GM15510 (cell line): ENCODE measurements around the gene SNRPB2.
A peak's percentile ranks its signal among the peaks of the same experiment; 100 is the strongest.

Source experiments
- POLR2A ChIP-seq: IDR thresholded peaks from 3 replicates; pipeline ENCODE4 v1.6.1; 2011; ENCODE audit warnings: borderline replicate concordance; ENCODE audit not compliant: insufficient read length; ENCODE audit errors: extremely low read depth

The SNRPB2 gene

DNA sequence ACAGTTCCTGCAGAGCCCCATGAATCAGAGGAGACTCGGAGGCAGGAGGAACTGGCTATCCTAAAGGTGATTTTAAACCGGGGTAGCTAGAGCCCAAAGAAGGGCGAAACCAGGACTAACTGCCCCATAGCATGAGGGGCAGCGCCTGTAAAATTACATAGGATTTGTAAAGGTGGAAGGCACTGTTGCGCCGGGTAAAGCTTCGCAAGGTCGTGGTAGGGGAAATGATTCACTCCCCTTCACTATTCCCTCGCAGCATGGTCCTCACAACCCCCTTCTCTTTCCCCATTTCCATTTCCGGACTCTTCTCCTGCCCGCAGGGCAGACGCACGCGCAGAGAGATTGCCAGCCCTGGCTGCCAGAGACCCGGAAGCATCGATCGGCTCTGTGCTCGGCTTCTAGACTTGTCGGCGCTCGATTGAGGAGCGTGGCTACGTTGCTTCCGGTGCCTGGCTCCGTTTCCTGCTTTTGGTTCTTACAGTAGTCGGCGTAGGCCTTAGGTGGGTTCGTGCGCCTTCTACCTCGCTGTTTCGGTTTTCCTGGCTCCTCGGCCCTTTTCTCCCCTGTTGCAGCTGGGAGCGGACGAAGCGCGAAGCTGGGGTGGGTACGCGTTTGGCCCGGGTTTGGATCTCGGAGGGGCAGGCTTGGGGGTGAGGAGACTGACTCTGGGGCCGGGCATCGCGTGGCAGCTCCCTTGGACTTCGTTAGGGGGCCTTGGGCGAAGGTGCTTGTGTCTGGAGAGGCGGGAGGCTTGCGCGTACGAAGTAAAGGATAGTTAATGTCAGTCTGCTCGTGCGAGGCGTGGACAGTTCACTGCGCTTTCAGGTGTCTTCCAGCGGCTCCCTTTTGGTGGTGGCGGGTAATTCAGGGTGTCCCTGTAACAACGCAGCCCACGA lies at the start of gene SNRPB2:
Gene SNRPB2, plus strand, starts transcription at position 462 of the 896 bp plus-strand sequence. CDS start 1,677 bp downstream, outside the sequence.
- TF ChIP-seq POLR2A, result peak; percentile 89

DNA sequence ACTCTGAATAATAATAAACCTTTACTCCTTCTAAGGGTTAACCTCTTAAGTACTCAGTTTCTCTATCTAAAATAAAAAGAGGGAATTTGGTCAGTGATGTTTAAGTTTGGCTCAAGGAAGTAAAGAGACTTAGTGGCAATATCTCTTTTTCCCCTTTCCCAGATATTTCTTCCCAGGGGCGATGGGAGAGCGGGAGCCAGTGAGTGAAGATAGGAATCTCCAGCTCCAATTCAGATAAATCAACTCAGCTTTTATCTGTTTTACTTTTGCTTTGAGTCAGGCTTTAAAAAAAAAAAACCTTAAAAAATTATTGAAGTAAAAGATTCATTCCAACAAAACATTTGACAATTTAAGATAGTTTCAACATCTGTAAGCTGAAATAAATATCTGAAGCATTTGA lies 45.4 kb upstream of the SNRPB2 start:
- TF ChIP-seq POLR2A, result no peak

DNA sequence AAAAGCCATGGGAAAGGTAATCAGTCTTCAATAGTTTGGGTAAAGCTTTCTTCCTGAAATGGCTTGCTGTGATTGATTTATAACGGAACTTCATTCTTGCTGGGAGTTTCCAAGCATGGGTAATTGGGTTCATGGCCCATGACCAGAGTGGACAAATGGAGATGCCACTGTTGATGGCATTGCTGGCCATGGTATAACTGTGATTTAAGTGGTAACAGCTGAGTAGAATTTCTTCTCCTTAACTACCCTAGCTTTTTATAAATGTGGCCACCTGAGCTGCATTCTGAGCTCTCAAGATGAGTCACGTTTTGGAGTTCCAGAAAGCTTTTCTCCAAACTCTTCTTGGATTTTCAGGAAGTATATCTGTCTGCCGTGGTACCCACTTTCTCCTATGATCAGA lies 39.9 kb upstream of the SNRPB2 start:
- TF ChIP-seq POLR2A, result no peak

DNA sequence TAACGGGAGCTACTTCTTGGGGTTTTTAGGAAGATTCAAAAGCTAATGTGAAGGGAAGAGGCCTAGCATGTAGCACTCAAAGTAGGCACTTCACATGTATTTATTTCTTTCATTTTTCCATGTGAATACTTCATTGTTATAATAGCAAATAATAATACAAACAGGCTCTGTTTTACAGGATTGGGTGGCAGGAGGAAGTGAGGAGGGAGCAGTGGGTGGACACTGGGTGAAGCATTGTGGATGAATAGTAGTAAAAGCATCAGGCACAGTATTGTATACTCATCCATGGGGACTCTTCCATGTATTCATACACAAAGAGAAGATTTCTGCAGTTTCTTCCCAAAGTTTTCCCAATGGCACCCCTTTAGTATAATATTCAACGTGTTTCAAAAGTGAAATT lies 38.4 kb upstream of the SNRPB2 start:
- no peak for TF ChIP-seq POLR2A

DNA sequence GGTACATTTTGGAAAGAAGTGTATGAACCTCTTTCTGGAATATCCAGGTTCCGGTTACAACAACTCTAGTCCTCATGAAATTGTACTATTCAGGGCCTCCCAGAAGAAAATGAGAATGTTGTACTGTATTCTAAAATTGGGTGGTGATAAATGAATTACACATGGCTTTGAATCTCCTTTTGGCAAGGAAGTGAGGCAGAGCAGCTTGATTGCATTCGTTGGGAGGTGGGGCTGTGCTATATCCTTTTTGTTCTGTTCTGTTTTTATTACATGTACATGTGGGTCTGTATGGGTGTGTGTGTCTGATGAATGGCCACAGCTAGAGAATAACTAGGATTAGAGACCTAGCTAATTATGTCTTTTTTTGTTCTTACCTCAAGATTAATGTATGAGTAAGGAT lies 37.8 kb upstream of the SNRPB2 start:
- no peak for TF ChIP-seq POLR2A

DNA sequence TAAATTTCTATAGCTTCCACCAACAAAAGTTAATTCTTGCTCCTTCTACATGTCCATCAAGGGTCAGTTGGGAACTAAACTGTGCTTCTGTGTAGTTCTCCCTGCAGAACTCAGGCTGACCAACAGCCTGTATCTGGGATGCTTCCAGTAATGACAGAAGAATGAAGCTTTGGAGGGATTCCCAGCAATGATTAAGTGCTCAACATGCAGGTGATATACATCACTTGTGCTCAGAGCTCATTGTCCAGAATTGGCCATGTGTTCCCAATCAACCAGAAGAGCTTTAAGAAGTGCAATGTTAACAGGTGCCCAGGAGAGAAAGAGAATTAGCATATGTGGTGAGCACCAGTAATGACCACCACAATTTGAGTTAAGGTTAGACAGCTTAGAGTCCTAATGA lies 37.4 kb upstream of the SNRPB2 start:
- TF ChIP-seq POLR2A, result no peak

DNA sequence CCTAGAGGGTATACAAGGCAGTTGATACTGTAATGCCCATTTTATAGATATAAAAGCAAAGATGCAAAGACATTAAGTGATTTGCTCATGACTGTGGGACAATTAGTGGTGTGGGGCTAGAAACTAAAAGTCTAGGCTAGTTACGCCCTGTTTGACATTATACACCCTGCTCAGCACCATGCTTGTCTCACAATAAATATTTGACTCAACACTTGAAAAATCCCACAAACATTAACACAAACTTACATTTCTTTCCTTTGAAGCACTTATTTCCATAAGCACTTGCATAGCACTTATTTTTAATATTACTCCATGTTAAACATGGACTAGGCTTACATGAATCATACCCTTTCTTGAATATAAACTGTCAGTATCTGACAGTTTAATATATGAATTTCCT lies 36.5 kb upstream of the SNRPB2 start:
- TF ChIP-seq POLR2A, result no peak

DNA sequence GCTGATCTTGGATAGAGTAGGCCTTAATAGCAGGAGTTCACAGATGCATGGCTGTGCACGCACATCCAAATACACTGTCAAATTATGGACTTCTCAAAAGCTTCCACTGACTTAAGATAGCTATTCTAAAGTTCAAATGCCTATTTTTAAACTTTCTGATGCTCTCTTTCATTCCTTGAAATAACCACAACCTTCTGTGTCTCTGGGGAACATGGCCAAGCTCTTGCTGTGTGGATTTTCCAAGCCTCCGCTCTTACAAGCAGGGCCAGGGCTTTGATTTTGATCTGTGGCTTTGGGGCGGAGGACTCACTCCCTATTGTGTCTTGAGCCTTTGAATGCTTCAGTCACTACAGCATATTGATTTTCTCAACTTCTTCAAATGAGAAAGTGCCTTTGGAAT lies 35.7 kb upstream of the SNRPB2 start:
- no peak for TF ChIP-seq POLR2A

DNA sequence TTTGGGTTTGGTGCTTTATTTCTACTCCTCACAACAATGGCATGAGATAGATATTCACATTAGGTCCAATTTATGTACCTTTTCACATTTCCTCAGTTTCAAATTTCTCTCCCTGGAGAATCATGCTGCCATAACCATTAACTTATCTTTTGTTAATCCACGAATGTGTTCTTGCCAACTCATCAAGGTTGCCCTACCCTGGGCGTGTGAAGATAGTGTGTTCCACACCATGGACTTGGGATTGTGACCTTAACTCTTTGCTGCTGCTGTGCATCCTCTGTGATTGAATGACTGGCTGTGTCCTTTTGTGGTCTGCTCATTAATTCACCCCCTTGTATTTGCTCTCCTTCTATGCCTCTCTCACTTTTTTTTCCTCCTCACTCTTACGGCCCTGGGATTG lies 34.2 kb upstream of the SNRPB2 start:
- TF ChIP-seq POLR2A, result no peak

DNA sequence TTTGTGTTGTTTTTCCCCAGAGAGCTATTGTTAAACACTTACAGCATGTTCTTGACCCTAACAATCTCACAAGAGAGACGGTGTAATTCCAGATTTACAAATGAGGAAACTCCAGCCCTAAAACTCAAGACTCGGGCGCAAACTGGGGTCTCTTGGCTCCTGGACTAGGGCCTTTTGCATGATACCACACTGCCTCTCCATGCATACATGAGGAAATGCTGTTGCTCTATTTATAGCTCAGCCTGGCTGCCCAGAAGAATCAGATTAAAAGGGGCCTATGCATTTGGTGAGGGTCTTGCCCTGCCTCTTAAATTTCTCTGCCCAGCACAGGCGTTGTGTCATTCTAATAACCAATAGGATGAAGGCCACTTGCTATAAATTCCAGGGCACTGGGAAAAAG lies 30.5 kb upstream of the SNRPB2 start:
- TF ChIP-seq POLR2A, result no peak

DNA sequence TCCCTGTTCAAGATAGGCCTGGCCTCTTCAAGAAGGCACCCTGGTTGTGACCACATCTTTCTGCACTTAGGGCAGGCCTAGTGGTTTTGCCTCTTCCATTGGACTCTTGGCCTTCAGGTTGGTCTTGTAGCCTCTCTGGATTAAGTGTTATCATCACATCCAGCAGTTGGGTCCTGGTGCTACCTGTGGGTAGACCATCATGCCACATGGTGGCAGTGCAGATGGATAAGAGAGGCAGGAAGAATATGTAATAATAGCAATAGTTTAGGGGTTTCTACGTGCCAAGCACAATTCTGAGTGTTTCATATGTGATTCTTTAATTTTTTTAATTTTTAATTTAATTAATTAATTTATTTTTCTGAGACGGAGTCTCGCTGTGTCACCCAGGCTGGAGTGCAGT lies 28.5 kb upstream of the SNRPB2 start:
- TF ChIP-seq POLR2A, result no peak

DNA sequence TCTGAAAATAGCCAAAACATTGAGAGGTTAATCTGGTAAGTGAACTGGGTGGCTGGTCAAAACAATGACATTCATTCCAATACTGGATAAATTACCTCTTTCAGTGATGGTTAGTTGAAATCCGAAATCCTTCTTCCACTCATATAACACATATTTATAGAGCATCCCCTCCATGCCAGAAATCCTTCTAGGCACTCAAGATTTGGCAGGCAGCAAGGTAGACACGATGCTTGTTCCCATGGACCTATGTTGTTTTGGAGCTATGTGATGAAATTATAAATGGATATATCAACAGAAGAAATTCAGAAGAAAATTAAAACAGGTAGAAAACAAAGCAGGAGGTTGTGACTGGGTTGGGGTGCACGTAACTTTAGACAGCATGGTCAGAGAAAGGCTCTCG lies 26.3 kb upstream of the SNRPB2 start:
- no peak for TF ChIP-seq POLR2A

DNA sequence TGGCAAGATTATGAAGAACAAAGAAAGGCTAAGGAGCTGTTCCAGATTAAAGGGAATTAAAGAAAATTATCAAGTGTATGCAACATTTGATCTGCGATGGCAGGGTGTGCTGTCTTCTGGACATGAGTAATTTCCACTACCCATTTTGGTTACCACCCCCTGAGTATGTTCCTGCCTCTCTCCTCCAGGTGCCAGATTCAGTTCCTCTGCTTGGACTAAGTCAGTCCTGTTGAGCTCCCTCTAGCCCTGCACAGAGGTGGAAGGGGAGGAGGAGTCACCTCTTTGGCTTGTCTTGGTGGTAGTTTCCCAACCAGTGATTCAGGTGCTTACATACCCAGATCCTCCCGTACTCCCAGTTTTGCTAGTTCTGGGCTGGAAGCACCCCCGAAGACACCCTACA lies 22.2 kb upstream of the SNRPB2 start:
- no peak for TF ChIP-seq POLR2A

DNA sequence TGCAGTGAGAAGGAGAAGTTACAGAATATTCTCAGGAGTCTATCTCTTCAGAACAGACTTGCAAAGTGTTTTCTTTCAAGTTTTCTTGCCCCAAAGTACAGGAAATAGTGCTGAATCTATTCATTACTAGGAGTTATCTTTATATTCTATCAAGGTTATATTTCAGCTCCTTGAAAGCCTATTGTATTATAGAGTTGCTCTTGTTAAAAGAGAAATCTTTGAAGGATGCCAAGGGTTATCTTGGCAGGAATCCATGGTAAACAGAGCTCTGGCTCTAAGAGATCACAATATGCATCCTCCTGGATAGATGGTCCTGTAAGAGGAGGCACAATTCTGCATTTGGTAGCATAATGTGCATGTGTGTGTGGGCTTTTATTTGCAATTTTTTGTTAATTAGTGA lies 21.2 kb upstream of the SNRPB2 start:
- no peak for TF ChIP-seq POLR2A

DNA sequence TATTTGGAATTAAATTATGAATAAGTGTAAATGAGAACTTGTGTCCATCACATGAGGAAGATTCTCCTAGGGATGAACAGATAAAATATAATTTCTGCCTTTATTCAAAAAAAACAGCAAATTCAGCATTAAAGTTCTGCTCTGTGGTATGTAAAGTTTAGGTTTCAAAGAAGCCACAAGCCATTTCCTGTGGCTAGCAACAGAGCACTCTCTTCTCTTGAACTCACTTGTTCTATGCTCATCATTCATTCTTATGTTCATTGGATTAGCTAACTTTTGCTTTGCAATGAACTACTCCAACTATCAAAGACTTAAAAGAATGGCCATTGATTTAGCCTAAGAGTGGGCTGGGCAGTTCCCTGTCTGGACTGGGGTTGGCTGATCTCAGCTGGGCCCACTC lies 20.8 kb upstream of the SNRPB2 start:
- TF ChIP-seq POLR2A, result no peak

DNA sequence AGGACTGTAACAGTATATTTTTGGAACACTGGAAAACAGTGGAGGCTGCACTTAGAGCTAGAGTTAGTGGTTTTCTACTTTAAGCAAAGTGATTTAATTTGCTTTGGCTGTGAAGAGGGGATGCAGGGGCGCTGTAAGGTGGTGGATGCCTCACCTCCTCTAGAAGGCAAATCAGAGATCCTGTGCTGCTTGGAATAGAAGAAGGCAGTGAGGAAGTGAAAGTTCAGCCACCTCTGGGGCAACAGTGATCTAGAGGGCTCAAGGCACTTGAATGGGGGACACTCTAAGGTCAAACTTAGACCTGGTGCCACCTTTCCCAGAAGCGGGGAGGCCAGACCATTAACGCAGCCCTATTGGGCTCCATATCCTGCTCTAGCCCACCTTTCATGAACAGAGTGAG lies 19.0 kb upstream of the SNRPB2 start:
- TF ChIP-seq POLR2A, result no peak
